ENCODE measurements around the gene MUC13.

MUC13 gene

DNA sequence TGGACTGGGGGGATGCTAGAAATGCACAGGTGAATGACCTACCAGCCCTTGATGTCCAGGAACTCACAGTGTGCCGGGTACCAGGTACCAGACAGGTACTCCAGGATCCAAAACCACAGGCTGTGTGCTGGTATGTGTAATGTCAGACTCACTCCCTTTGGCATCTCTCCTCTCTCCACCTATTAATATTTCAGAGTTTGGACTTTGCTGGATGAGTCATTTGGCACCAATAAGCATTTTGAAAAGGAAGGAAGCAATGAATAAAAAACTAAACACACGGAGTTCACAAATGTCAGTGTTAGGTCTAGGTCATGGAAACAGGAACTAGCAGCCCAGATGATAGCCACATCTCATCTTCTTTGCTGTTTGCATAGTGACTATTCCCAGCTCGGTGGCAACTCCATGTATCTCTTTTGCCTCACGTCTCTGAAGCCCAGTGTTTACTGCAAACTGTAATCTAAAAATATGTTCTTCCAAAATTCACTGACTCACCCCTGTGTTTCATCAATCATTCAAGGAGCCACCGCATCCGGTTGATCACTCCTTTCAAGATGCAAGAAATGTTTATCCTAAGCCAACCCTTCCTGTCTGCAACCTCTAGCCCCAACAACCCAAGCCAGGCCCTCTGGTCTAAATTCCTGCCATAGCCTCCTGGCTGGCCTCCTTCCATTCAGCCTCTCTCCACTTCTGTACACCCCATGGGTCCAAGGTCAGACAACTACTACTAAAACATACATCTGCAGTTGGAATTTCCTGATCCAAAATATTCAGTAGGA is 55.8 kb downstream of the MUC13 start:
- no peak for DNase-seq (ENCODE audit: low spot score)

DNA sequence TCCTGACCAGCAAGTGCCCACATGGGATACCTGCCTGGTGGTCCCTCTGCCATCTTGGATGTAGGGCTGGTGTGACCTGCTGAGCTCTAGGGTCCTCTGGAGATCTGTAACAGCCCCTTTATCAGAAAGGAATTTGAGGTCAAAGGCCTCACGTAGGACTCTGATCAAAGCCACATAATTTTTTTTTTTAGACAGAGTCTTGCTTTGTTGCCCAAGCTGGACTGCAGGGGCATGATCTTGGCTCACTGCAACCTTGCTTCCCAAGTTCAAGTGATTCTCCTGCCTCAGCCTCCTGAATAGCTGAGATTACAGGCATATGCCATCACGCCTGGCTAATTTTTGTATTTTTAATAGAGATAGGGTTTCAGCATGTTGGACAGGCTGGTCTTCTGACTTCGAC is 56.9 kb downstream of the MUC13 start:
- DNase-seq (ENCODE audit: low spot score), result no peak

DNA sequence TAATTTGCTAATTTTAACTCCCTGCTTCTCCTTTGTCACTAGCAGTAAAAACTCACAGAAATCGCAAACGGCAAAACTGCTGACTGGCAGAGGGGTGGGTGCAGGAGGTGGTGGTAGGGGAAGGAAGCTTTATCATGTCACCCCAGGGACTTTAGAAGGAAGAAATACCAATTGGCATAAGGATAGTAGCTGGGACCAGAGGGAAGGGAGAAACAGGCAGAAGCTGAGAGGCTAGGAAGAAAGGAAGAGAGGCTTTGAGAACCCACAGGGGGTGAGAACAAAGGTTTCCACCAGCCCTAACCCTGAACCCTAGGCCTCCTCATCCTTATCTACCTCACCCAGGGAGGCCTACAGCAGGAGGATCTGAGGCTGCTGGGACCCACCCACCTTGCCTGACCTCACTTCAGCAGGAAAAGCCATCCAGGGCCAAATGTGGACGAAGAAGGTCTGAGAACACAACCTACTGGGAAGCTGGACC is 58.1 kb downstream of the MUC13 start:
- DNase-seq (ENCODE audit: low spot score), result no peak

DNA sequence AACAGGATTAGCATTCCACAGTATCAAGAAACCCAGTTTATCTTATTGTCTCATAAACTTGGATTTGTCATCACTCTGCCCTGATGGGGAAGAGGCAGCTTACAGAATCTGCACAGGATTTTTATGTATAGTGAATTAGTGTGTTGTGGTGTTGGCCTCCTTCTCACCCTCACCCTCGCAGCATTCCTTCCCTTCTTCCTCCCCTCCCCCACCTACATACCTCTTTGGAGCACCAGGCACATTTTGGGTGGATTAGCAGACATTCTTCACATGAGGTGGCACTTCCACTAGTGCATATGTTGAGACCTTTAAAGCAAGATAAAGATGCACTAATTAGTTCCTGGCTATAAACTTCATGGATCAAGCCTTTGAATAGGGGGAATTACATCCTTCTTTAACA is 61.3 kb downstream of the MUC13 start:
- no peak for DNase-seq (ENCODE audit: low spot score)

DNA sequence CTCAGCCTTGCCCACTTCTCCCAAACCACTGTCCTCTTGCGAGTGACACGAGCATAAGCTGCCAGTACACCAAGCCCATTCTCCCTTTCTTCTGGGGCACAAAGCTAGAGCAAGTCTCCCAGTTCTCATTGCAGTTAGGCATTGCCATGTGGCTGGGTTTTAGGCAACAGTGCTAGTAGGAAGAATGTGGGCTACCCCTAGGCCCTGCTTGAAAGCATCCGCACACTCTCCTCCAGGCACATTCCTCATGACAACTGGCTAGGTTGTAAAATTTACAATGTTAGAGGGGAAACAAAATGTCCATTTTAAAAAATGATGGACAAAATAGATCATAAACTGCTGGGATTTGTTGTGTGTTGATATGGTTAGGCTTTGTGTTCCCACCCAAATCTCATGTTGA is 67.0 kb downstream of the MUC13 start:
- DNase-seq (ENCODE audit: low spot score), result no peak

DNA sequence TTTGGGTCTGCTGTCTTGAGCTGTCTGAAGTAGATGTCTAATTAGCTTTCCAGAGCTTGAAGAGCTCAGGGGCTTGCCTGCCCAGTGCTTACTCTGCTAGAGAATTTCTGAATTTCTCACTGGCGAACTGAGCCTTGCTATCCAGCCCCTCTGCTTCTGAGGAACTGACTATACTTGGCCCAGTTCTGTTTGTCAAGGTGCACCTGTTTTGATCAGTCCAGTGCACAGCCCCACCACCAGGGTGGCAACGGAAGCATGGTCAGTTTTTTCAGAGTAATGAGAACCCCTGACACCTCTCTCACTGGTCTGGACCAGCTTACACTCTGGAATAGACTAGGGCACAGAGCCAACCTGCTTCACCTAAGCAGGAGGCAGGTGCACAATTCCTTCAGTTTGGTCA is 72.5 kb downstream of the MUC13 start:
- DNase-seq (ENCODE audit: low spot score), result no peak

DNA sequence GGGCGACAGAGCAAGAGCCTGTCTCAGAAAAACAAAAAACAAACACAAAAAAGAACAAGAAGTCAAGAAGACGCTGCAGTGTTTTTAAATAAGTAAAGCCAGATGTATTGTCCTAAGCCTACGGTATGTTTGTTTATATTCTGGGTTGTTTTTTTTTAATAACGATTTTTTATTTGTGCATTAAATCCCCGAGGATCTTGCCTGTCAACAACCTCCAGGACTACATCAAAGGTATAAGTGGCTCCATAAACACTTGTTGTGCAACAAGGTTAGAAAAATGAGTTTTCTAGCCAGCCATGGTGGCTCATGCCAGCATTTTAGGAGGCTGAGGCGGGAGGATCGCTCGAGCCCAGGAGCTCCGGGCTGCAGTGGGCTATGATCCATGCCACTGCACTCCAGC is 73.5 kb downstream of the MUC13 start:
- DNase-seq (ENCODE audit: low spot score), result no peak

DNA sequence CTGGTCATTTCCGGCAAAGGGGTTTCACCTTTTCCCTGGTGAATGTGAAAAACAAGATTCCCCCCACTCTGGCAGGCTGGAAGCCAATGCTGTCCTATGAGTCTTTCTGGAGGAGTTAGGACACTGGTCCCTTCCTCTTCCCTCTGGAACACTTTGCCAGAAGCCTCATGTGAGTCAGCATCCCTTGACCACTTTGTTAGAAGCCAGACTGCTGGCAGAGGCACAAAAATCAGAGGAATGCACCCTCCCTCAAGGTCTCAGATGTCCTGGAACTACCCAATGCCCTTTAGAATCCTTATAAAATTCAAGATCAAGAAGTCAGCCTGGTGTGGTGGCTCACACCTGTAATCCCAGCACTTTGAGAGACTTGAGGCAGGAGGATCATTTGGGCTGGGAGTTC is 74.0 kb downstream of the MUC13 start:
- no peak for DNase-seq (ENCODE audit: low spot score)

DNA sequence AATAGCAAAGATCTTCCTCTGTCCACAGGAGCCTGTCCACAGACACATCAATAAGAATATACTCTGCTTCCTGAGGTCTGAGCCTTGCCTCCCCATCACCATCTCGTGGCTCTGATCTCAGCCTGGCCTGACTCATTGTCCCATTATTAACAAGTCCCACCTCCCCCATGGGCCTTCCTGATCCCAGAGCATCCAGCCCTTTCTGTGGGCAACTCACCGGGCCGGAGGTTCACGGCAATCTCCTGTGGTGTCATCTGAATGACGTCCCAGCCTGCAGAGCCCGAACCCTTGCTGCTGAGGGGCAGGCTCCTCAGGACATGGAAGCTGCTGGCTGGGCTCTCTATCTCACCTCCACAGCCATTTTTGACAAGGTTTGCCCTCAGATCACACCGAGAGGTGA is 75.5 kb downstream of the MUC13 start:
- DNase-seq (ENCODE audit: low spot score), result no peak

DNA sequence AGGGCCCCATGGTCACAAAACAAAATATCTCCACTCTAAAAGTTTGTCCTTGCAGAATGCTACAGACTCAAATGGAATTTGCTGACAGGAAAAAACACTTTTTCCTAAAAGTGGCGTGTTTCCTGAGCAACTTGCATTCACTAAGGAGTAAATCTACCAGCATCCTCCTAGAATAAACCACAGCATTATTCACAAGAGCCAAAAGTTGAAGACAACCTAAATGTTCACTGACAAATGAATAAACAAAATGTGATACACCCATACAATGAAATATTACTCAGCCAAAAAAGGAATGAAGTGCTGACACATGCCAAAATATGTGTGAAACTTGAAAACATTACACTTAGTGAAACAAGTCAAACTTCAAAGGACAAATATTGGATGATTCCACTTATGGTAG is 76.3 kb downstream of the MUC13 start:
- DNase-seq (ENCODE audit: low spot score), result no peak

DNA sequence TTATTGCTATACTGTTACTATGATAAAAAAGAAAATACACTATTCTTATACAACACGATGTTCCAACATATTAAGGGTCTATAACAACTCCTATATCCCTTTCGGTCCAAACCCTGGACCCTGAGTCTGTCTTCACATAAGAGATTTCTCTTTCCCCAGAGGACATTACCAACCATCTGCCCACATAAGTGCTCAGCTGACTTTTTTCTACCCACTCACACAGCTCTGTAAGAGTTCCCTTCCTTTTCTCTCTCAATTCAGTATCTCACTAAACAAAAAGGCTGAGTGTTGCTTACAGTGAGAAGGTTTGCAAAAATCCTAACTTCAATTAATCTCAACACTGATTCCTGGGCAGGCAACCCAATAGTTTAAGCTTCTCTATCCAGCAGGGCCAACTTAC is 77.9 kb downstream of the MUC13 start:
- no peak for DNase-seq (ENCODE audit: low spot score)
